NCI-H1930 (cell line): ENCODE measurements around the gene ENAH.
"Not testable (repeated sequence)": the region's sequence is repeated elsewhere in the genome, so short reads cannot be mapped to it uniquely, and the experiment has no call there.

ENCODE experiments used
- DNase-seq, 2 experiments: peaks; one replicate each; lab custom pipeline; 2025; lab: John Stamatoyannopoulos, UW

Gene ENAH

DNA sequence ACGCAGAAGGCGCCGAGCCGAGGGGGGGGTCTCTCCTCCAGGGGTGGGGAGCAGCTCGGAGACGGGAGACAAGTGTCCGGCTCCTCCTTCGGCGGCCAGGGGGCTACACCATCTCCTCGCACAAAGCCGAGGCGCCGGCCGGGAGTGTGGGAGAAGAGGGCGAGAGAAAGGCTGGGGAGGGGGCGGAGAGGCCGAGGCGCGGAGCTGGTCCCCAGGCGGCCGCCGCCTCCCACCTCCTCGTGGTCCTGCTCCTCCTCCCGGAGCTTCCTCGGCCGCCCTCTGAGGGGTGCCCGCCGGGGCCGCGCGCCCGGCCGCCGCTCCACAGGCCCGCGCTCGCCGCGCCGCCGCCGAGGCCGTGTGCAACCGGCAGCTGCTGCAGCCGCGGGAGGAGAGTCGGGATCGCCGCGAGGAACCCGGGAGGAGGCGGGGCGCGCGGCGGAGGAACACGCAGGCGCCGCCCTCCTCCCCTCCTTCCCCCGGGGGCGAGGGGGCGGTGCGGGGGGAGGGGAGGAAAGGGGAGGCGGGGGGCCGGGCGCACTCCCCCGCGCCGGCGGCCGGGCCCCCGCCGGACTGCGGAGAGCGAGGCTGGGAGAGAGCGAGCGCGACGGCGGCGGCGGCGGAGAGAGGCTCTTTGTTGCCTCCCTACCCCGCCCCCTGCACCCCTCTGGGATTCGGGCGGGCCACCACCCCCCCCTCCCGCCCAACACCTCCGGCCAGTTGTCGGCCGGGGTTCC lies at the start of gene ENAH:
Gene ENAH, minus strand, starts transcription at position 395 of the 734 bp plus-strand sequence. CDS start 433 bp downstream, outside the sequence.
- DNase-seq, result peak; percentile 83 to 89

DNA sequence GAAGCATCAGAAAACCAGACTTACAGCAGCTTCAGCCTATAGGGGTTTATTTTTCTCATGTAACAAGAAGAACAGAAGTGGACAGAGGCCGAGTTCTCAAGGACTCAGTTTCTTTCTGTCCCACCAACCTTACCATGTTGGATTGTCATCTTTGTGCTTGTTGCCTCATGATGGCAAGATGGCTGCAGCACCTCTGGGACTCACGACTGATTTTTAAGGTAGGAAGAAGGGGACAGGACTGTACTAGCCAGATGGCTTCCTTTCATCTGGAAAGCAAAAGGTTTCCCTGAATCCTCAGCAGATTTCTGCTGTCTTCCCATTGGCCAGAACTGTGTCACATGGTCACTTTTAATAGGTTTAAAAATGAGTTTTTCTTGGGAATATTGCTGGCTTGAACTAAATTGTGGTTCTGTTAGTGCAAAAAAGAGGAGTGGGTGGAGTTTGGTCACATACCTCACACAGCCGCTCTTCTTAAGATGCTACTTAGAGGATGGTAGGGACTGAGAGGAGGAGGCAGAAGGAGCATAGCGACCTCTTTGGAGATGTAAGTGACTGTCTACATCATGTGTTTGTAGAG lies 48.1 kb upstream of the ENAH start:
- no peak for DNase-seq

GRCh38 chr1:225700164-225700821 lies 47.4 kb upstream of the ENAH start:
- DNase-seq, result no peak

- no peak for DNase-seq
Observed at GRCh38 chr1:225699336-225699735, 46.4 kb upstream of the ENAH start.

DNA sequence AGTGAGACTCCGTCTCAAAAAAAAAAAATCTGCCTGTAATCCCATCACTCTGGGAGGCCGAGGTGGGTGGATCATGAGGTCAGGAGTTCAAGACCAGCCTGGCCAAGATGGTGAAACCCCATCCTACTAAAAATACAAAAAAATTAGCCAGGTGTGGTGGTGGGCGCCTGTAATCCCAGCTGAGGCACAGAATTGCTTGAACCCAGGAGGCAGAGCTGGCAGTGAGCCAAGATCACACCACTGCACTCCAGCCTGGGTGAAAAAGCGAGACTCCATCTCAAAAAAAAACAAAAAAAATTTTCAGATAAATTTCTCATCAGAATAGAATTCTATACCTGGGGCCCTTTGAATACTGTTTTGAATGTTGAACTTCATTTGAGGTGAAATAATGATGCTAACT lies 45.3 kb upstream of the ENAH start:
- not testable (repeated sequence) for DNase-seq

DNA sequence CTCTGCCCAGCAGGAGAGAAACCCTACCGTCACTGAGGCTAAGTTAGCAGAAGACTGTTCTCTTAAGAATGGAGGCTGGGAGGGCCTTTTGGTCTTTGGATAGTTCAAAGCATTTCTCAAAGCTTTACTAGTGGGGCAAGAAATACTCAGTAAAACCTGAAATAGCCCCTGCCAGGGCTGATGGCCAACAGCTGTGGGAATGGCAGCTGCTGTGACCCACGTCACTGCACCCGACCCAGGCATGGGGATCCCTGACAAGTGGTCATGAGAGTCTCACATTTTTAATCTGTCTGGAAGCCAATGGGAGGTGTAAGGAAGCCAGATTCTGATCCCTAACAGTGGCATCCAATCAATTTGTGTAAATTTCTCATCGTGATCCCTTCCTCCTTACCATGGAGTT lies 44.5 kb upstream of the ENAH start:
- DNase-seq, result no peak

GRCh38 chr1:225695578-225696337 lies 42.8 kb upstream of the ENAH start:
- no peak for DNase-seq

DNA sequence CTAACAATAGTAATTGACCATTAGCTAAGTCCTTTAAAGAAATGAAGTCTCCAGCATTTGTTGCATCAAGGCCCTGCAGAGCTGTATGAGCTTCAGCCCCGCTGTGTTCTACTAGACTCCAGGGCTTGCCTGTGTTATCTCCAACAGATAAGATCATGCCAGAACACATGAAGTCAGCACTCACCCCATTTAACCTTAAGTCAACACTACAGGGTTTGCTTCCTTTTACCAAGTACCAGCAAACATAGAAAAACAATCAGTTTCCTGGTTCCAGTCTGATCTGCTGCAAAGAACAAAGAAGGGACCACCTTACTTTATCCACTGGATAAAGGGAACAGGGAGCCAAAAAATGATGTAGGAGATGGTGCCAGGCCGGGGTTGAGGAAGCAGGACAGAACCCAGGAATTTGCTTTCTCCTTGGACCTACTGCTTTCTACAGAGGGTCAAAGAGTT lies 41.3 kb upstream of the ENAH start:
- DNase-seq, result no peak

DNA sequence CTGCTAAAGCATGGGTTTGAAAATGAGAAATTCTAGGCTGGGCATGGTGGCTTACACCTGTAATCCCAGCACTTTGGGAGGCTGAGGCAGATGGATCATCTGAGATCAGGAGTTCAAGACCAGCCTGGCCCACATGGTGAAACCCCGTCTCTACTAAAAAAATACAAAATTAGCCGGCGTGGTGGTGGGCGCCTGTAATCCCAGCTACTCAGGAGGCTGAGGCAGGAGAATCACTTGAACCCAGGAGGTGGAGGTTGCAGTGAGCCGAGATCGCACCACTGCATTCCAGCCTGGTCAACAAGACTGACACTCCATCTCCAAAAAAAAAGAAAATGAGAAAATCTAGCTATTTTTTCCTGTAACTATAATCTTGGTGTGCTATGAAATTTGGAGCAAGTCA lies 40.8 kb upstream of the ENAH start:
- not testable (repeated sequence) for DNase-seq

DNA sequence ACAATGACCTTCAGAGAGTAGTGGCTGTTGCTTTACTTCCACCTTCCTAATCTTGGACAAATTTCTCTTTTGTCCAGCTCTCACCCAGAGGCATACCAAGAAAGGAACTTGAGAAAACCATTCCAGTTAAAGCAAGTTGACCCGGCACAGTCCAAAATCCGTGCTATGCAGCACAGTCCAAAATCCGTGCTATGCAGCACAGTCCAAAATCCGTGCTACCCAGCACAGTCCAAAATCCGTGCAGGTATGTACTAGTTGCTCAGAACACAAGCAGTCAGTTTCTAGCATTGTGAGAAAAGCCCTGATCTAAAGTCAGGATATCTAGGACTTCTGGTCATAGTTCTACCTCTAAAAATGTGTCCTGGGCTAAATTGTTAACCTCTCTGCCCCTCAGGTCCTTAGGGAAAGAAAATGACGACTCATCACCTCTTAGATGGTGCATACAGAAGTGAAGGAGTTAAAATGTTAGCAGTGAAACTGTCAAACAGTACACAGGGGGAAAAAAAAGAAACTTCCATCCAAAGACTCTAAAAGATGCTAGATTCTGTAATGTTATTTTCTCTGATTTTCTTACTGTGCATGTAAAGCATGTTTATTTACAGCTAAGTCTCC lies 40.3 kb upstream of the ENAH start:
- DNase-seq, result no peak

GRCh38 chr1:225692517-225692879 lies 39.6 kb upstream of the ENAH start:
- DNase-seq, result no peak

GRCh38 chr1:225691861-225692516 lies 39.1 kb upstream of the ENAH start:
- no peak for DNase-seq

GRCh38 chr1:225691377-225691776 lies 38.5 kb upstream of the ENAH start:
- DNase-seq, result no peak

DNA sequence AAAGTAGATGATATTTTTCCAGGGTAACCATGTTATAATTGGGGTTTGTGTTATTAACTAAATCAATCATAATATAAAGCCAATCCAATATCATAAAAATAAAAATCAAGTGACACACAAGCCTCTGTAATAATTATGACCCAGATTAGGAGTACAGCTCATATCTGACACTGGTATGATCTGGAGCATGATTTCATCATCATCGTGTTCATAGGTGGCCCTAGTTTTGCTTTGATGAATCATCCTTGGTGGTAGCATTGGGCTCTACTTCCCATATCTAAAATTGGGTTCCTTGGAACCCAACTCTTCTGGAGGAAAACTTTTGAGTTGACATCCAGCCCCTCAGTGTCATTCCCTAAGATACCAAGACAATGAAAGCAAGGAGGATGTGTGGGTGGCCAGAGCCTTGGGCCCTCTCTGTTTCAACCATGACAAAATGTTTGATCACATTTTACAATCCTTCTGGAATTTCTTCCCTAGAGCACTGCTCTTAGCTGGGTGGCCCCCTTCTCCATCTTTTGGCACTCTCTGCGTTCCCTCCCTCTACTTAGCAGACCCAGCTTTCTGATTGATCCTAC lies 37.0 kb upstream of the ENAH start:
- no peak for DNase-seq

DNA sequence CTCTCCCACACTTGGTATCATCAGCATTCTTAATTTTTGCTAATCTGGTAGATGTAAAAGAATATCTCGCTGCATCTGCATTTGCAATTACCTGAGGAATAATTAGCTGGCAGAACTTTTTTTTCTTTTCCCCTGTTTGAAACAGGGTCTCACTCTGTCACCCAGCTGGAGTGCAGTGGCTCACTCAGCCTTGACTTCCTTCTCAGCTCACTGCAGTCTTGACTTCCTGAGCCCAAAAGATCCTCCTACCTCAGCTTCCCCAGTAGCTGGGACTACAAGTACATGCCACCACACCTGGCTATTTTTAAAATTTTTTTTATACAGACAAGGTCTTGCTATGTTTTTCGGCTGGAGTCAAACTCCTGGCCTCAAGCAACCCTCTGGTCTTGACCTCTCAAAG lies 35.4 kb upstream of the ENAH start:
- no peak for DNase-seq

DNA sequence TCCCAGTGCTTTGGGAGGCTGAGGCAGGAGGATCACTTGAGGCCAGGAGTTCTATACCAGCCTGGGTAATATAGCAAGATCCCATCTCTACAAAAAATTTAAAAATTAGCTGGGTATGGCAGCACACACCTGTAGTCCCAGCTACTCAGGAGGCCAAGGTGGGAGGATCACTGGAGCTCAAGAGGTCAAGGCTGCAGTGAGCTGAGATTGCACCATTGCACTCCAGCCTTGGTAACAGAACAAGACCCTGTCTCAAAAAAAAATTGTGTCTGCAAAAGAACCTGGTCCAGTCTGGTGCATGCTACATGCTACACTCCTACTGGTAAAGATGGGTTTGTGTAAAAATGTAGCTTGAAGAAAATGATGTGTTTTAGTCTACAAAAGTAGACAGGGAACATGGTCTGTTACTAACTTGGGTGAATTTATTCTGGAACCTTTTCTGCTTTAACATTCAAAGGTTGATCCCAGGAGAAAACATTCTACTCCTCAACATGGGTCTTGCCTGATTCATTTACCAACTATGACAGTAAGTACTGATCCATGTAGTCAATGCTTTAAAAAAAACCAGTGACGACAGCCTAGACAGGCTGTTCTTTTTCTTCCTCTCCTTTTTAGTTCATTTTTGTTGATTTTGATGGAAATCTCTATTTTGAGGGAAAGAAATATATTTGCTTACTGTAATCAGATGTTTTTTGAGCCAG lies 32.7 kb upstream of the ENAH start:
- no peak for DNase-seq

GRCh38 chr1:225684741-225685140 lies 31.8 kb upstream of the ENAH start:
- no peak for DNase-seq

- DNase-seq, result no peak
Observed at GRCh38 chr1:225681231-225681630, 28.3 kb upstream of the ENAH start.

- DNase-seq, result no peak
Observed at GRCh38 chr1:225678545-225678944, 25.6 kb upstream of the ENAH start.

DNA sequence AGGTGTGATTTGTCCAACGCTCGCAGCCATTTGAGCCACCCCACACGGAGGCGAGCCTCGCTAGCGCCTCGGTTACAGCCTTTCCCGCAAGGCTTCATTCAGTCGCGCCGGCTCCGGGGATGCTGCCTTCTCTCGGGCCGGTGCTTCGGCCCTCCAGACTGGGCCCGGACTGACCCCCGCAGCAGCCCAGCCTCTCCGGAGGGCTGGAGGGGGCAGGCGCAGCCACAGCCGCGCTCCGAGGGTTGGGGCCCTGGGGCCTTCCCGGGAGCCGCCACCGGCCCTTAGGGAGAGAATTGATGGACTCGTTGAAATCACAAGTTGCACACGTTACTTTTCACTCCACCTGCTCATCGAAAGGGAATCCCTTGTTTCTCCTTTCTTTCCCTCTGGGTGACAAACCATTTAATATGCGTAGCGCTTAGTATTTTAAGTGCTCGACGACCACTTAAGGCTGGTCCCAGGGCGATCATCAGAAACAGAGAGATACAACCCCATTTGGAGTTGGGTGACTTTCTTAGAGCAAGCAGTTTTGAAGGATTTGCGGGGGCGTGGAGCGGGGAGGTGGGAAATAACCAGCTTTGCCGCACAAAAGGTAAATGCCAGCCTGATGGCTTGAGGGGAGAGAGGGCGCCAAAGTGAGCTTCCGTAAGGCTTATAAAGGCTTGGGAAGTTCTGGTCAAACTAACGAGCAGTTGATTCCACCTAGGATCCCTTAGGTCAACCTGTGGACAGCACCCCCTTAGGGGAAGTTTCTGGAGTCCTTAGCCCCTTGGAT lies 24.6 kb upstream of the ENAH start:
- DNase-seq, result no peak
